Activated CD8-positive, alpha-beta memory T cell treated with anti-CD3 and anti-CD28 coated beads for 24 hours (primary cell): Measurements from ENCODE around the gene CBX4.
A peak's percentile ranks its signal among the peaks of the same experiment; 100 is the strongest.

Experiments used
- DNase-seq: peaks from one replicate; pipeline ENCODE4 v3.0.0-alpha.2; 2020

The CBX4 gene

GRCh38 chr17:79799174-79799537, 40.1 kb downstream of the CBX4 start:
- no peak for DNase-seq

GRCh38 chr17:79798299-79799173, 40.7 kb downstream of the CBX4 start:
- DNase-seq: no peak

GRCh38 chr17:79797492-79798298, 41.5 kb downstream of the CBX4 start:
- no peak for DNase-seq

GRCh38 chr17:79796763-79797491, 42.3 kb downstream of the CBX4 start, which contains the start of gene CBX8:
CBX8 (minus strand) TSS chr17:79797077; CDS start chr17:79796998, 79 bp downstream.
- DNase-seq: peak; percentile 99

GRCh38 chr17:79796444-79796762, 42.8 kb downstream of the CBX4 start:
- no peak for DNase-seq

- DNase-seq: no peak
Measured at GRCh38 chr17:79795795-79796443, 43.3 kb downstream of the CBX4 start.

- no peak for DNase-seq
Measured at GRCh38 chr17:79794659-79795511, 44.4 kb downstream of the CBX4 start.

- DNase-seq: no peak
Measured at GRCh38 chr17:79793924-79794304, 45.3 kb downstream of the CBX4 start.

GRCh38 chr17:79792984-79793923, 46.0 kb downstream of the CBX4 start:
- no peak for DNase-seq

GRCh38 chr17:79792341-79792871, 46.8 kb downstream of the CBX4 start:
- no peak for DNase-seq

GRCh38 chr17:79791735-79792161, 47.5 kb downstream of the CBX4 start:
- peak; percentile 59 for DNase-seq

GRCh38 chr17:79790805-79791734, 48.2 kb downstream of the CBX4 start:
- DNase-seq: peak; percentile 59

GRCh38 chr17:79789943-79790804, 49.1 kb downstream of the CBX4 start:
- no peak for DNase-seq

GRCh38 chr17:79788989-79789942, 50.0 kb downstream of the CBX4 start:
- DNase-seq: no peak

GRCh38 chr17:79788455-79788854, 50.8 kb downstream of the CBX4 start:
- no peak for DNase-seq

GRCh38 chr17:79786930-79787643, 52.2 kb downstream of the CBX4 start:
- DNase-seq: no peak
